HG02938 (cell line): Measurements from ENCODE around the gene CAMK1D.
"Not testable (repeated sequence)": the region's sequence is repeated elsewhere in the genome, so short reads cannot be mapped to it uniquely, and the experiment has no call there.

ENCODE experiments used
- ATAC-seq: cut with Tn5 transposase; IDR thresholded peaks from one replicate; pipeline ENCODE4 v1.9.1; 2021; ENCODE audit warnings: mild to moderate bottlenecking, moderate library complexity; ENCODE audit not compliant: unreplicated experiment

The CAMK1D gene

GRCh38 chr10:12489806-12490205 is 140.5 kb downstream of the CAMK1D start:
- ATAC-seq: no peak

- no peak for ATAC-seq
These were observed 141.6 kb downstream of the CAMK1D start for GRCh38 chr10:12490963-12491362.

GRCh38 chr10:12491491-12491890 is 142.1 kb downstream of the CAMK1D start:
- ATAC-seq: no peak

- no peak for ATAC-seq
These were observed 142.7 kb downstream of the CAMK1D start for GRCh38 chr10:12492016-12492415.

- not testable (repeated sequence) for ATAC-seq
These were observed 147.7 kb downstream of the CAMK1D start for GRCh38 chr10:12497046-12497445.

- ATAC-seq: no peak
These were observed 150.0 kb downstream of the CAMK1D start for GRCh38 chr10:12499076-12499986.

GRCh38 chr10:12500381-12501303 is 151.3 kb downstream of the CAMK1D start:
- no peak for ATAC-seq

GRCh38 chr10:12501324-12501723 is 152.0 kb downstream of the CAMK1D start:
- no peak for ATAC-seq

- no peak for ATAC-seq
These were observed 152.6 kb downstream of the CAMK1D start for GRCh38 chr10:12501841-12502525.

GRCh38 chr10:12502526-12503274 is 153.4 kb downstream of the CAMK1D start:
- no peak for ATAC-seq

- ATAC-seq: no peak
These were observed 154.0 kb downstream of the CAMK1D start for GRCh38 chr10:12503311-12503710.

GRCh38 chr10:12504176-12504575 is 154.8 kb downstream of the CAMK1D start:
- no peak for ATAC-seq

- no peak for ATAC-seq
These were observed 155.3 kb downstream of the CAMK1D start for GRCh38 chr10:12504628-12505027.

GRCh38 chr10:12505683-12506082 is 156.3 kb downstream of the CAMK1D start:
- ATAC-seq: no peak

- no peak for ATAC-seq
These were observed 158.0 kb downstream of the CAMK1D start for GRCh38 chr10:12507165-12507850.

GRCh38 chr10:12508165-12508564 is 158.8 kb downstream of the CAMK1D start:
- ATAC-seq: no peak

- no peak for ATAC-seq
These were observed 159.9 kb downstream of the CAMK1D start for GRCh38 chr10:12509016-12509793.

- no peak for ATAC-seq
These were observed 160.4 kb downstream of the CAMK1D start for GRCh38 chr10:12509794-12510100.

- no peak for ATAC-seq
These were observed 161.2 kb downstream of the CAMK1D start for GRCh38 chr10:12510501-12510941.
